Measurements from ENCODE around the gene SKIDA1.

DNA sequence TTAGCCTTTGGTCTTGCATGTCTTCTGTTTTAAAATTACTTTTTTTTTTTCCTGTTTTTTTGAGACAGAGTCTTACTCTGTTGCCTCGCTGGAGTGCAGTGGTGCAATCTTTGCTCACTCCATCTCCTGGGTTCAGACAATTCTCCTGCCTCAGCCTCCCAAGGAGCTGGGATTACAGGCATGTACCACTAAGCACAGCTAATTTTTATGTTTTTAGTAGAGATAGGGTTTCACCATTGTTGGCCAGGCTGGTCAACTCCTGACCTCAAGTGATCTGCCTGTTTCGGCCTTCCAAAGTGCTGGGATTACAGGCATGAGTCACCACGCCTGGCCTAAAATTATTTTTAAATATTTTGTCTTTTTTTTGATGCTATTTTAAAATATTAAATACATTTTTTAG, 47.1 kb upstream of the SKIDA1 start:
- TF ChIP-seq, protein P1, sequence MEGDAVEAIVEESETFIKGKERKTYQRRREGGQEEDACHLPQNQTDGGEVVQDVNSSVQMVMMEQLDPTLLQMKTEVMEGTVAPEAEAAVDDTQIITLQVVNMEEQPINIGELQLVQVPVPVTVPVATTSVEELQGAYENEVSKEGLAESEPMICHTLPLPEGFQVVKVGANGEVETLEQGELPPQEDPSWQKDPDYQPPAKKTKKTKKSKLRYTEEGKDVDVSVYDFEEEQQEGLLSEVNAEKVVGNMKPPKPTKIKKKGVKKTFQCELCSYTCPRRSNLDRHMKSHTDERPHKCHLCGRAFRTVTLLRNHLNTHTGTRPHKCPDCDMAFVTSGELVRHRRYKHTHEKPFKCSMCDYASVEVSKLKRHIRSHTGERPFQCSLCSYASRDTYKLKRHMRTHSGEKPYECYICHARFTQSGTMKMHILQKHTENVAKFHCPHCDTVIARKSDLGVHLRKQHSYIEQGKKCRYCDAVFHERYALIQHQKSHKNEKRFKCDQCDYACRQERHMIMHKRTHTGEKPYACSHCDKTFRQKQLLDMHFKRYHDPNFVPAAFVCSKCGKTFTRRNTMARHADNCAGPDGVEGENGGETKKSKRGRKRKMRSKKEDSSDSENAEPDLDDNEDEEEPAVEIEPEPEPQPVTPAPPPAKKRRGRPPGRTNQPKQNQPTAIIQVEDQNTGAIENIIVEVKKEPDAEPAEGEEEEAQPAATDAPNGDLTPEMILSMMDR (IDR thresholded peaks at IDR 0.05), result no peak
- no peak for TF ChIP-seq POLR2A (IDR thresholded peaks at IDR 0.05)
